ENCODE measurements around the gene DNAH17.

DNAH17 gene

GRCh38 chr17:78538033-78538776 lies 39.0 kb downstream of the DNAH17 start:
- DNase-seq: no peak

GRCh38 chr17:78537217-78537860 lies 39.9 kb downstream of the DNAH17 start:
- DNase-seq: no peak

- no peak for DNase-seq
These were observed 41.7 kb downstream of the DNAH17 start for GRCh38 chr17:78535273-78536197.

- DNase-seq: no peak
These were observed 42.5 kb downstream of the DNAH17 start for GRCh38 chr17:78534492-78535272.

GRCh38 chr17:78532922-78533640 lies 44.1 kb downstream of the DNAH17 start:
- peak in 1 of 2 experiments; percentile 12 for DNase-seq

- DNase-seq: no peak
These were observed 44.9 kb downstream of the DNAH17 start for GRCh38 chr17:78532311-78532710.

GRCh38 chr17:78530675-78531074 lies 46.5 kb downstream of the DNAH17 start:
- no peak for DNase-seq

GRCh38 chr17:78529871-78530670 lies 47.1 kb downstream of the DNAH17 start:
- no peak for DNase-seq

- DNase-seq: no peak
These were observed 47.9 kb downstream of the DNAH17 start for GRCh38 chr17:78529251-78529650.

- no peak for DNase-seq
These were observed 48.7 kb downstream of the DNAH17 start for GRCh38 chr17:78528541-78528940.

GRCh38 chr17:78527345-78527744 lies 49.9 kb downstream of the DNAH17 start:
- no peak for DNase-seq

- no peak for DNase-seq
These were observed 50.8 kb downstream of the DNAH17 start for GRCh38 chr17:78526231-78527025.

GRCh38 chr17:78525511-78526160 lies 51.6 kb downstream of the DNAH17 start:
- no peak for DNase-seq

- DNase-seq: no peak
These were observed 52.2 kb downstream of the DNAH17 start for GRCh38 chr17:78524870-78525510.

GRCh38 chr17:78523934-78524655 lies 53.1 kb downstream of the DNAH17 start:
- DNase-seq: no peak

- DNase-seq: no peak
These were observed 55.0 kb downstream of the DNAH17 start for GRCh38 chr17:78522031-78522809.

- no peak for DNase-seq
These were observed 59.8 kb downstream of the DNAH17 start for GRCh38 chr17:78517421-78517820.

- DNase-seq: no peak
These were observed 61.7 kb downstream of the DNAH17 start for GRCh38 chr17:78515480-78515879.

Measured in stimulated activated CD4-positive, alpha-beta T cell treated with anti-CD3 and anti-CD28 coated beads, Interleukin-4, amount 100 ng/mL, for 4 hours (primary cell).